Mucosa of stomach (tissue), 1 donor: ENCODE data around the gene DNAJB6.
"Not testable (repeated sequence)": the region's sequence is repeated elsewhere in the genome, so short reads cannot be mapped to it uniquely, and the experiment has no call there.

Experiments
- H3K27me3 ChIP-seq: one replicate; pipeline ENCODE4 v1.7.0; 2013; ENCODE audit warnings: mild to moderate bottlenecking, low read length; ENCODE audit not compliant: control insufficient read depth, insufficient read depth
- H3K36me3 ChIP-seq: one replicate; pipeline ENCODE4 v1.7.0; 2013; ENCODE audit warnings: low read length; ENCODE audit not compliant: control insufficient read depth, insufficient read depth
- H3K4me1 ChIP-seq: one replicate; pipeline ENCODE4 v1.7.0; 2013; ENCODE audit warnings: mild to moderate bottlenecking, low read length; ENCODE audit not compliant: control insufficient read depth, insufficient read depth
- H3K4me3 ChIP-seq: one replicate; pipeline ENCODE4 v1.7.0; 2013; ENCODE audit warnings: low read length
- H3K9ac ChIP-seq: one replicate; pipeline ENCODE4 v1.7.0; 2013; ENCODE audit warnings: mild to moderate bottlenecking, low read length, moderate library complexity
- H3K9me3 ChIP-seq: one replicate; pipeline ENCODE4 v1.7.0; 2013; ENCODE audit warnings: mild to moderate bottlenecking, low read length, moderate library complexity; ENCODE audit not compliant: control insufficient read depth
- donor health status: Pancreatic carcinoma.

DNAJB6 gene

GRCh38 chr7:157439149-157439548, 102.3 kb downstream of the DNAJB6 start:
- Histone ChIP-seq H3K36me3 (no peaks in the 10 kb centered on the region), H3K9me3 (no peaks in the 10 kb centered on the region), H3K9ac (no peak overlapping the region), H3K4me3 (no peak overlapping the region), H3K27me3 (no peaks in the 10 kb centered on the region), H3K4me1 (no peaks in the 10 kb centered on the region)

GRCh38 chr7:157439761-157440160, 103.0 kb downstream of the DNAJB6 start:
- Histone ChIP-seq H3K27me3 (no peaks in the 10 kb centered on the region), H3K9me3 (no peaks in the 10 kb centered on the region), H3K4me1 (no peaks in the 10 kb centered on the region), H3K9ac (no peak overlapping the region), H3K4me3 (no peak overlapping the region), H3K36me3 (no peaks in the 10 kb centered on the region)

GRCh38 chr7:157440346-157441022, 103.7 kb downstream of the DNAJB6 start:
- Histone ChIP-seq H3K9me3 (no peaks in the 10 kb centered on the region), H3K36me3 (no peaks in the 10 kb centered on the region), H3K4me1 (no peaks in the 10 kb centered on the region), H3K4me3 (no peak overlapping the region), H3K9ac (no peak overlapping the region), H3K27me3 (no peaks in the 10 kb centered on the region)

GRCh38 chr7:157441023-157441399, 104.2 kb downstream of the DNAJB6 start:
- no peak overlapping the region for H3K4me3 ChIP-seq
- no peaks in the 10 kb centered on the region for H3K9me3 ChIP-seq
- no peak overlapping the region for H3K9ac ChIP-seq
- H3K4me1 ChIP-seq = no peaks in the 10 kb centered on the region
- no peaks in the 10 kb centered on the region for H3K36me3 ChIP-seq
- no peaks in the 10 kb centered on the region for H3K27me3 ChIP-seq

GRCh38 chr7:157442456-157442855, 105.7 kb downstream of the DNAJB6 start:
- H3K9me3 ChIP-seq = no peaks in the 10 kb centered on the region
- H3K4me3 ChIP-seq = no peak overlapping the region

GRCh38 chr7:157442993-157443831, 106.4 kb downstream of the DNAJB6 start:
- Histone ChIP-seq H3K9me3 (no peaks in the 10 kb centered on the region), H3K36me3 (no peaks in the 10 kb centered on the region), H3K27me3 (no peaks in the 10 kb centered on the region), H3K4me3 (no peak overlapping the region), H3K4me1 (no peaks in the 10 kb centered on the region), H3K9ac (no peak overlapping the region)

More at GRCh38 chr7:157442456-157442855, 105.7 kb downstream of the DNAJB6 start:
- Histone ChIP-seq H3K36me3 (no peaks in the 10 kb centered on the region), H3K27me3 (no peaks in the 10 kb centered on the region), H3K9ac (no peak overlapping the region), H3K4me1 (no peaks in the 10 kb centered on the region)

- no peak overlapping the region for H3K9ac ChIP-seq
- H3K9me3 ChIP-seq = no peaks in the 10 kb centered on the region
- H3K4me3 ChIP-seq = no peak overlapping the region
- H3K27me3 ChIP-seq = no peaks in the 10 kb centered on the region
- no peaks in the 10 kb centered on the region for H3K4me1 ChIP-seq
- H3K36me3 ChIP-seq = no peaks in the 10 kb centered on the region
Measured at GRCh38 chr7:157444011-157444842, 107.4 kb downstream of the DNAJB6 start.

GRCh38 chr7:157444843-157445135, 108.0 kb downstream of the DNAJB6 start:
- Histone ChIP-seq H3K4me1 (no peaks in the 10 kb centered on the region), H3K36me3 (no peaks in the 10 kb centered on the region), H3K9me3 (no peaks in the 10 kb centered on the region), H3K27me3 (no peaks in the 10 kb centered on the region), H3K4me3 (no peak overlapping the region), H3K9ac (no peak overlapping the region)

- H3K27me3 ChIP-seq = no peaks in the 10 kb centered on the region
- H3K36me3 ChIP-seq = no peaks in the 10 kb centered on the region
- no peaks in the 10 kb centered on the region for H3K4me1 ChIP-seq
- H3K4me3 ChIP-seq = no peak overlapping the region
- no peaks in the 10 kb centered on the region for H3K9me3 ChIP-seq
- H3K9ac ChIP-seq = no peak overlapping the region
Measured at GRCh38 chr7:157445246-157445955, 108.6 kb downstream of the DNAJB6 start.

- H3K36me3 ChIP-seq = no peaks in the 10 kb centered on the region
- no peak overlapping the region for H3K9ac ChIP-seq
- no peaks in the 10 kb centered on the region for H3K9me3 ChIP-seq
- H3K4me3 ChIP-seq = no peak overlapping the region
- no peaks in the 10 kb centered on the region for H3K4me1 ChIP-seq
- no peaks in the 10 kb centered on the region for H3K27me3 ChIP-seq
Measured at GRCh38 chr7:157445956-157446295, 109.1 kb downstream of the DNAJB6 start.

- H3K36me3 ChIP-seq = no peaks in the 10 kb centered on the region
- no peaks in the 10 kb centered on the region for H3K27me3 ChIP-seq
- H3K9ac ChIP-seq = no peak overlapping the region
- no peaks in the 10 kb centered on the region for H3K4me1 ChIP-seq
- H3K9me3 ChIP-seq = no peaks in the 10 kb centered on the region
- H3K4me3 ChIP-seq = no peak overlapping the region
Measured at GRCh38 chr7:157446322-157446721, 109.5 kb downstream of the DNAJB6 start.

GRCh38 chr7:157454003-157454402, 117.2 kb downstream of the DNAJB6 start:
- not testable (repeated sequence) for H3K9ac ChIP-seq, H3K4me1 ChIP-seq, H3K9me3 ChIP-seq, H3K4me3 ChIP-seq, H3K36me3 ChIP-seq, H3K27me3 ChIP-seq
